Skeletal muscle satellite cell (primary cell): ENCODE results near the gene RARG.
A peak's percentile ranks its signal among the peaks of the same experiment; 100 is the strongest.

Experiments used
- H3K27me3 ChIP-seq: 2 replicates; pipeline ENCODE4 v1.7.0; 2013; ENCODE audit warnings: low read length; ENCODE audit not compliant: control insufficient read depth, insufficient read depth
- H3K36me3 ChIP-seq: 2 replicates; pipeline ENCODE4 v1.7.0; 2013; ENCODE audit warnings: mild to moderate bottlenecking, control low read depth, low read length; ENCODE audit not compliant: insufficient read depth
- H3K4me1 ChIP-seq: 2 replicates; pipeline ENCODE4 v1.7.0; 2013; ENCODE audit warnings: low read length; ENCODE audit not compliant: control insufficient read depth, insufficient read depth
- H3K4me2 ChIP-seq: 2 replicates; pipeline ENCODE4 v1.7.0; 2013; ENCODE audit warnings: mild to moderate bottlenecking, low read length
- H3K4me3 ChIP-seq: 2 replicates; pipeline ENCODE4 v1.7.0; 2013; ENCODE audit warnings: low read length
- H3K9ac ChIP-seq: 2 replicates; pipeline ENCODE4 v1.7.0; 2013; ENCODE audit warnings: mild to moderate bottlenecking, low read depth, low read length, moderate library complexity
- H3K9me3 ChIP-seq: replicated peaks from 2 replicates; pipeline ENCODE4 v1.7.0; 2013; ENCODE audit warnings: mild to moderate bottlenecking, control low read depth, low read length

Gene RARG

GRCh38 chr12:53220694-53221202, 11.3 kb downstream of the RARG start:
- H3K9ac ChIP-seq, result peak overlapping the region; percentile 84
- H3K27me3 ChIP-seq, result no peaks in the 10 kb centered on the region
- H3K4me3 ChIP-seq, result peak overlapping the region; percentile 88
- peak overlapping the region; percentile 92 for H3K4me2 ChIP-seq
- peaks cover 4% of the 10 kb centered on the region for H3K36me3 ChIP-seq
- no peaks in the 10 kb centered on the region for H3K9me3 ChIP-seq
- H3K4me1 ChIP-seq, result peaks cover 53% of the 10 kb centered on the region

GRCh38 chr12:53219956-53220693, 11.9 kb downstream of the RARG start:
- Histone ChIP-seq H3K36me3 (peaks cover 9% of the 10 kb centered on the region), H3K9ac (peak overlapping the region; percentile 81), H3K9me3 (no peaks in the 10 kb centered on the region), H3K4me1 (peaks cover 59% of the 10 kb centered on the region), H3K27me3 (no peaks in the 10 kb centered on the region), H3K4me2 (peak overlapping the region; percentile 92), H3K4me3 (peak overlapping the region; percentile 88)

- H3K9me3 ChIP-seq, result no peaks in the 10 kb centered on the region
- peak overlapping the region; percentile 92 for H3K4me2 ChIP-seq
- H3K9ac ChIP-seq, result peak overlapping the region; percentile 81
- no peaks in the 10 kb centered on the region for H3K27me3 ChIP-seq
- peak overlapping the region; percentile 88 for H3K4me3 ChIP-seq
- H3K36me3 ChIP-seq, result peaks cover 13% of the 10 kb centered on the region
- peaks cover 65% of the 10 kb centered on the region for H3K4me1 ChIP-seq
These were observed 12.6 kb downstream of the RARG start for GRCh38 chr12:53219292-53219955.

GRCh38 chr12:53218551-53219291, 13.3 kb downstream of the RARG start:
- Histone ChIP-seq H3K4me1 (peaks cover 63% of the 10 kb centered on the region), H3K9ac (peak overlapping the region; percentile 81), H3K27me3 (no peaks in the 10 kb centered on the region)

GRCh38 chr12:53217931-53218307, 14.1 kb downstream of the RARG start:
- H3K4me2 ChIP-seq, result peak overlapping the region; percentile 92
- H3K27me3 ChIP-seq, result no peaks in the 10 kb centered on the region
- H3K9ac ChIP-seq, result peak overlapping the region; percentile 81
- H3K36me3 ChIP-seq, result peaks cover 23% of the 10 kb centered on the region
- H3K9me3 ChIP-seq, result no peaks in the 10 kb centered on the region
- H3K4me3 ChIP-seq, result peak overlapping the region; percentile 88
- H3K4me1 ChIP-seq, result peaks cover 59% of the 10 kb centered on the region

More at GRCh38 chr12:53218551-53219291, 13.3 kb downstream of the RARG start:
- H3K4me3 ChIP-seq, result peak overlapping the region; percentile 88
- peak overlapping the region; percentile 92 for H3K4me2 ChIP-seq
- H3K9me3 ChIP-seq, result no peaks in the 10 kb centered on the region
- peaks cover 16% of the 10 kb centered on the region for H3K36me3 ChIP-seq

GRCh38 chr12:53217051-53217930, 14.7 kb downstream of the RARG start:
- H3K4me2 ChIP-seq, result peak overlapping the region; percentile 92
- no peaks in the 10 kb centered on the region for H3K27me3 ChIP-seq
- H3K36me3 ChIP-seq, result peaks cover 29% of the 10 kb centered on the region
- H3K9ac ChIP-seq, result peak overlapping the region; percentile 81
- peaks cover 55% of the 10 kb centered on the region for H3K4me1 ChIP-seq
- H3K4me3 ChIP-seq, result peak overlapping the region; percentile 88
- H3K9me3 ChIP-seq, result no peaks in the 10 kb centered on the region

GRCh38 chr12:53215497-53215896, 16.5 kb downstream of the RARG start:
- no peak overlapping the region for H3K4me3 ChIP-seq
- no peak overlapping the region for H3K4me2 ChIP-seq
- H3K4me1 ChIP-seq, result peaks cover 42% of the 10 kb centered on the region
- H3K9ac ChIP-seq, result no peak overlapping the region
- H3K9me3 ChIP-seq, result no peaks in the 10 kb centered on the region
- no peaks in the 10 kb centered on the region for H3K27me3 ChIP-seq
- H3K36me3 ChIP-seq, result peaks cover 47% of the 10 kb centered on the region

- peaks cover 40% of the 10 kb centered on the region for H3K4me1 ChIP-seq
These were observed 17.1 kb downstream of the RARG start for GRCh38 chr12:53214687-53215455.

GRCh38 chr12:53214221-53214620, 17.8 kb downstream of the RARG start:
- H3K4me3 ChIP-seq, result no peak overlapping the region
- H3K36me3 ChIP-seq, result peaks cover 51% of the 10 kb centered on the region
- H3K4me1 ChIP-seq, result peaks cover 40% of the 10 kb centered on the region
- no peaks in the 10 kb centered on the region for H3K9me3 ChIP-seq
- no peak overlapping the region for H3K9ac ChIP-seq
- no peak overlapping the region for H3K4me2 ChIP-seq
- H3K27me3 ChIP-seq, result no peaks in the 10 kb centered on the region

More at GRCh38 chr12:53214687-53215455, 17.1 kb downstream of the RARG start:
- Histone ChIP-seq H3K9ac (no peak overlapping the region), H3K9me3 (no peaks in the 10 kb centered on the region), H3K4me3 (no peak overlapping the region), H3K27me3 (no peaks in the 10 kb centered on the region), H3K36me3 (peaks cover 51% of the 10 kb centered on the region), H3K4me2 (no peak overlapping the region)

- H3K4me1 ChIP-seq, result peaks cover 40% of the 10 kb centered on the region
- H3K36me3 ChIP-seq, result peaks cover 51% of the 10 kb centered on the region
- no peaks in the 10 kb centered on the region for H3K27me3 ChIP-seq
- H3K9ac ChIP-seq, result peak overlapping the region; percentile 22
- H3K9me3 ChIP-seq, result no peaks in the 10 kb centered on the region
- H3K4me2 ChIP-seq, result no peak overlapping the region
- H3K4me3 ChIP-seq, result no peak overlapping the region
These were observed 18.7 kb downstream of the RARG start for GRCh38 chr12:53213348-53213747.
